SK-N-MC (cell line): Measurements from ENCODE around the gene BMPR1A.

ENCODE experiments used
- EZH2 ChIP-seq: fragments of 200-600 bp; sonication (generic); IDR thresholded peaks from one replicate; pipeline ENCODE4 v1.6.1; 2017; ENCODE audit warnings: antibody characterized with exemption
- FOXP2 ChIP-seq: optimal IDR thresholded peaks from 2 replicates; pipeline ENCODE3; 2011; ENCODE audit warnings: mild to moderate bottlenecking, moderate library complexity; ENCODE audit not compliant: insufficient read depth; ENCODE audit errors: extremely low read length, control extremely low read depth
- POLR2AphosphoS5 ChIP-seq: IDR thresholded peaks from 2 replicates; pipeline ENCODE4 v1.6.1; 2012; ENCODE audit warnings: mild to moderate bottlenecking, low read depth, low read length, borderline replicate concordance

GRCh38 chr10:86756511-86757112, at the start of gene BMPR1A:
- TF ChIP-seq EZH2 (no peak), POLR2AphosphoS5 (no peak), FOXP2 (no peak)
